GM10248 (cell line): ENCODE results near the gene CAPRIN2.
A peak's percentile ranks its signal among the peaks of the same experiment; 100 is the strongest.

Experiments used
- CTCF ChIA-PET: fragments of 300-600 bp; sonication (Branson Sonifier 250); formaldehyde crosslinking; extraction: SDS; loops from one replicate; lab custom pipeline; 2021; ENCODE audit warnings: antibody characterized with exemption; lab: Yijun Ruan, JAX
- POLR2A ChIA-PET: fragments of 350-650 bp; sonication (Branson Sonifier 250); formaldehyde crosslinking; extraction: SDS; loops from one replicate; lab custom pipeline; 2020; ENCODE audit warnings: antibody characterized with exemption; lab: Yijun Ruan, JAX
- DNase-seq: peaks from one replicate; pipeline ENCODE4 v3.0.0; 2012; ENCODE audit errors: extremely low spot score
- TF ChIP-seq, protein P1 (sequence below): IDR thresholded peaks from 2 replicates; pipeline ENCODE4 v1.5.1; 2012; ENCODE audit warnings: mild to moderate bottlenecking, low read depth; ENCODE audit errors: extremely low read depth, missing control alignments, control extremely low read depth

CAPRIN2 gene

DNA sequence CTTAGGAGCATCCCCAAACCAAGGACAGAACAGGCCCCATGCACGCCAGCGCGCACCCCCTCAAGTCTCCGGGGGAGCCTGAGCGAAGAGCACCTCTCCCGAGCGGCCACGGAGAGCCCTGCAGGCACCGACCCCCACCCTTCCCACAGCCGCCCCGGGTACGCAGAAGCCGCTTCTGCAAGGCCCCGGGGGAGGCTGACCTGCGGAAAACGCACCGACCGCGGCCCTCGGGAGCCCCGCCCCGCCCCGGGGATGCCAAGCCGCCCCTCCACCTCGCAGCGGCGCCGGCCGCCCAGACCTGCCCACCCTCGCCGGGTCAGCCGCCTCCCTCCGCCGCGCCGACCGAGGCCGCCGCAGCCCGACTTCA, 385 bp downstream of the CAPRIN2 start:
- POLR2A ChIA-PET, result no interaction called here
- CTCF ChIA-PET, result interaction anchor here (1.0 to 4.0 kb wide), 9 partner anchors 10 to 93 kb away, joined by 3 to 25 read pairs (median 5); no protein-coding TSS in a partner anchor
- TF ChIP-seq, protein P1, sequence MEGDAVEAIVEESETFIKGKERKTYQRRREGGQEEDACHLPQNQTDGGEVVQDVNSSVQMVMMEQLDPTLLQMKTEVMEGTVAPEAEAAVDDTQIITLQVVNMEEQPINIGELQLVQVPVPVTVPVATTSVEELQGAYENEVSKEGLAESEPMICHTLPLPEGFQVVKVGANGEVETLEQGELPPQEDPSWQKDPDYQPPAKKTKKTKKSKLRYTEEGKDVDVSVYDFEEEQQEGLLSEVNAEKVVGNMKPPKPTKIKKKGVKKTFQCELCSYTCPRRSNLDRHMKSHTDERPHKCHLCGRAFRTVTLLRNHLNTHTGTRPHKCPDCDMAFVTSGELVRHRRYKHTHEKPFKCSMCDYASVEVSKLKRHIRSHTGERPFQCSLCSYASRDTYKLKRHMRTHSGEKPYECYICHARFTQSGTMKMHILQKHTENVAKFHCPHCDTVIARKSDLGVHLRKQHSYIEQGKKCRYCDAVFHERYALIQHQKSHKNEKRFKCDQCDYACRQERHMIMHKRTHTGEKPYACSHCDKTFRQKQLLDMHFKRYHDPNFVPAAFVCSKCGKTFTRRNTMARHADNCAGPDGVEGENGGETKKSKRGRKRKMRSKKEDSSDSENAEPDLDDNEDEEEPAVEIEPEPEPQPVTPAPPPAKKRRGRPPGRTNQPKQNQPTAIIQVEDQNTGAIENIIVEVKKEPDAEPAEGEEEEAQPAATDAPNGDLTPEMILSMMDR, result no peak
- no peak for DNase-seq

DNA sequence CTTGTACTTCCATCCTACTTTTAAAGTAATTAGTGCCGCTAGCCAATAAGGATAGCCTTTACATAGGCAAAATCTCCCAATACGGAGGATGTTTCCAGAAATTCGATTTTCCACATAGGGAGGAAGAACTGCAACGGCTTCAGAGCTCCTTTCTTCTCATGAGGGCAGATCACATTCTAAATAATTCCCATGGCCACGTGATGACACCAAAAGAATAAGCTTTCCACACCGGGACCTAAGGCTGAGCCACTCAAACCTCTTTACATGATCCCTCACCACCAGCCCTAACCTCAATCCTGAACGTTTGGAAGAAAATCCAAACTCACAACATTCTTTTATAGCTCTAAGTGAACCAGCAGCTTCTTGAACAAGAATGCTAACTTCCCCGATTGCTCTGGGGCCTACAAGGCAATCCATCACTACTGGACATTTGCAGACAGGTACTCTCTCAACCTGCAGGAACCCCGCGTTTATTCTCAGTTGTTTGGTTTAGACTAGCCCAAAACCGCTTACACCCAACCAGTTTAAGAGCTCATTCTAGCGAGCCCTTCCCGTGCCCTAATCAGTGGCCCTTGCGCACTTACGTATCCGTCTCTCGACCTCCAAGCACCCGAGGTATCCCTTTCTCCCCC, 884 bp downstream of the CAPRIN2 start:
- TF ChIP-seq, protein P1, result no peak
- POLR2A ChIA-PET, result no interaction called here
- DNase-seq, result no peak

DNA sequence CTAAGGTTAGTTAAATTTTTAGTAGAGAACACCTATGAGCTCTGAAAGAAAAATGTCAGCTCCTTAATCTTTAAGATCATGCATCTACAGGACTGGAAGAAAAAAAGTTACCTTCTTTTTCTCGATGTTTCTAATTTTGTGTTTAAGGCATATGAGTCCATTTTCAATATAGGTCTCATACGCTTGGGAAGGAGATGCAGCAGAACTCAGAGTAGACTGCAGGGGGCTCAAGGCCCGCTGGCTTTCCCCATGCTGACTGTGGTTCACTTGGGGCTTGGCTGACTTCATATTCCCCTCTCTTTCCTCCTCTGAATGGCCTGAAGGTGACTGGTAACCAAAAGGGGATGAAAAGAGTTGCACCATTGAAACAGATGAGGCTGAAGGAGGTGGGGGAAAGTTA, 1.5 kb downstream of the CAPRIN2 start:
- ChIA-PET POLR2A (no interaction called here), CTCF (interaction anchor here (1.0 to 4.0 kb wide), 7 partner anchors 9 to 58 kb away, joined by 3 to 25 read pairs (median 5); no protein-coding TSS in a partner anchor)
- TF ChIP-seq, protein P1, result no peak
- DNase-seq, result peak; percentile 17

More for the DNA sequence above, 884 bp downstream of the CAPRIN2 start:
- CTCF ChIA-PET, result interaction anchor here (1.0 to 4.0 kb wide), 7 partner anchors 9 to 94 kb away, joined by 3 to 25 read pairs (median 5); no protein-coding TSS in a partner anchor

DNA sequence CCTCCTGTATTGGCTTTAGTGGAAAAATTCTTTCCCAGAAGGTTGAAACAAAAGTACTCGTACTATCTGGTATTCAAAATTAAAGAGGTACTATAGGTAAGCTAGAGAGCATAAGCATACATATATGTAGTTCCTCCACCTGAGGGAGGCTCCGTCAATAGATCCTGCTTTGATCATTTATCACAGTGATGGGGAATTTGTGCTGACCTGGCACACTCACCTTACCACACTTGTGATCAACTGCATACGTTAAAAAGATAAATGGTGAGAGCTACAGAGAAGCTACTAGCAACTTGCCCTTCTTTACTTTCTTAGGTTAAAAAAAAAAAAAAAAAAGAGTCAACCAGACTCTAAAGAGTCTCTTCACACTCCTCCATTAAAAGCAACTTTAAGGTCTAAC, 2.5 kb downstream of the CAPRIN2 start:
- TF ChIP-seq, protein P1, result no peak
- no peak for DNase-seq
- POLR2A ChIA-PET, result no interaction called here
- CTCF ChIA-PET, result interaction anchor here (1.3 to 4.0 kb wide), 4 partner anchors 8 to 527 kb away, joined by 3 to 25 read pairs (median 5); no protein-coding TSS in a partner anchor

DNA sequence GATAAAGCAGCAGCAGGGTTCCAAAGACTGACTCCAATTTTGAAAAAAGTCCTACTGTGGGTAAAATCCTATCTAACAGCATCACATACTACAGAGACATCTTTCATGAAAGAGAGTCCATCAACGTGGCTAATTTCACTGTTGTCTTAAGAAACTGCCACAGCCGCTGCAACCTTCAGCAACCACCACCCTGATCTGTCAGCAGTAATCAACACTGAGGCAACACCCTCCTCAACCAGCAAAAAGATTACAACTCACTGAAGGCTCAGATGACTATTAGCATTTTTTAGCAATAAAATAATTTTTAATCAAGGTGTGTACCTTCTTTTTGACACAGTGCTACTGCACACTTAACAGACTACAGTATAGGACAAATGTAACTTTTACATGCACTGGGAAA, 6.6 kb downstream of the CAPRIN2 start:
- TF ChIP-seq, protein P1, result no peak
- CTCF ChIA-PET, result no interaction called here
- POLR2A ChIA-PET, result no interaction called here
- no peak for DNase-seq

DNA sequence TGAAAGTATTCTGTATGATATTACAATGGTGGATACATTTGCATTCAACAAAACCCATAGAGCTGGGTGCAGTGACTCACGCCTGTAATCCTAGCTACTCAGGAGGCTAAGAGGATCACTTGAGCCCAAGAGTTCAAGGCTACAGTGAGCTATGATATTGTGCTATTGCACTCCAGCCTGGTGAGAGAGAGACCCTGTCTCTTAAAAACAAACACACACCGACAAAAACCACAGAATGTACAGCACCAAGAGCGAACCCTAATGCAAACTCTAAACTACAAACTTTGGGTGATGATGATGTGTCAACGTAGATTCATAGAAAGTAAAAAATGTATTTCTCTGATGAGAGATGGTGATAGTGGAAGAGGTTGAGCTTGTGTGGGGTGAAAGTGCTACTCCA, 8.6 kb downstream of the CAPRIN2 start:
- POLR2A ChIA-PET, result no interaction called here

More for the DNA sequence above, 8.6 kb downstream of the CAPRIN2 start:
- no peak for DNase-seq
- CTCF ChIA-PET, result interaction anchor here (0.7 to 4.3 kb wide), 4 partner anchors 8 to 21 kb away, joined by 3 to 25 read pairs (median 3); partner anchors contain the start of gene CAPRIN2
- TF ChIP-seq, protein P1, result no peak
